ENCODE data around the gene MYADML2. TPM values are rescaled to one million over a fixed set of nuclear protein-coding genes. Genes with fewer than 3 reads are reported as not detected.
"Not testable (repeated sequence)": the region's sequence is repeated elsewhere in the genome, so short reads cannot be mapped to it uniquely, and the experiment has no call there.

Gene MYADML2
- total RNA-seq, 1 experiment from 2014 or later, result not detected

GRCh38 chr17:81983011-81983638 is 36.1 kb upstream of the MYADML2 start:
- H3K36me3 ChIP-seq (ENCODE audit: insufficient read depth, low read length, poor library complexity, severe bottlenecking), result no peaks in the 10 kb centered on the region
- intact Hi-C loops (cut with micrococcal nuclease; ENCODE audit: unreplicated experiment), result no loop called here
- BruUV-seq (replicated peaks), result no TSS peak
- ChIA-PET CTCF (no interaction called here), POLR2A (ENCODE audit: low non-redundant PET) (no interaction called here)
- H3K4me1 ChIP-seq (ENCODE audit: insufficient read depth, low read length, poor library complexity, severe bottlenecking), result peaks cover 5% of the 10 kb centered on the region
- no peak for DNase-seq (ENCODE audit: low spot score)
- H3K4me3 ChIP-seq (ENCODE audit: low read depth, low read length, poor library complexity, severe bottlenecking), result no peak overlapping the region
- no peaks in the 10 kb centered on the region for H3K9me3 ChIP-seq (ENCODE audit: low read depth, low read length, poor library complexity, severe bottlenecking)
- no peaks in the 10 kb centered on the region for H3K27me3 ChIP-seq (replicated peaks; ENCODE audit: insufficient read depth, low read depth, low read length, poor library complexity)
- H3K27ac ChIP-seq (ENCODE audit: low read depth, low read length, poor library complexity, severe bottlenecking), result no peak overlapping the region
- TF ChIP-seq EZH2 (IDR thresholded peaks at IDR 0.05; ENCODE audit: borderline replicate concordance, low read depth, low read length, poor library complexity, severe bottlenecking) (no peak), CTCF (conservative IDR thresholded peaks at IDR 0.05; ENCODE audit: low read depth, low read length) (no peak)

GRCh38 chr17:81981511-81981910 is 34.5 kb upstream of the MYADML2 start:
- intact Hi-C loops (cut with micrococcal nuclease; ENCODE audit: unreplicated experiment); H3K27ac ChIP-seq (ENCODE audit: low read depth, low read length, poor library complexity, severe bottlenecking); H3K27me3 ChIP-seq (replicated peaks; ENCODE audit: insufficient read depth, low read depth, low read length, poor library complexity); BruUV-seq (replicated peaks); POLR2A ChIA-PET (ENCODE audit: low non-redundant PET); H3K4me3 ChIP-seq (ENCODE audit: low read depth, low read length, poor library complexity, severe bottlenecking); H3K4me1 ChIP-seq (ENCODE audit: insufficient read depth, low read length, poor library complexity, severe bottlenecking); H3K9me3 ChIP-seq (ENCODE audit: low read depth, low read length, poor library complexity, severe bottlenecking); H3K36me3 ChIP-seq (ENCODE audit: insufficient read depth, low read length, poor library complexity, severe bottlenecking); DNase-seq (ENCODE audit: low spot score); CTCF ChIA-PET: not testable (repeated sequence)

- TF ChIP-seq EZH2 (IDR thresholded peaks at IDR 0.05; ENCODE audit: borderline replicate concordance, low read depth, low read length, poor library complexity, severe bottlenecking), result no peak
- TF ChIP-seq CTCF (conservative IDR thresholded peaks at IDR 0.05; ENCODE audit: low read depth, low read length), result no peak
- no TSS peak for BruUV-seq (replicated peaks)
Observed at GRCh38 chr17:81980707-81981343, 33.8 kb upstream of the MYADML2 start.

GRCh38 chr17:81980122-81980521 is 33.1 kb upstream of the MYADML2 start:
- TF ChIP-seq EZH2 (IDR thresholded peaks at IDR 0.05; ENCODE audit: borderline replicate concordance, low read depth, low read length, poor library complexity, severe bottlenecking) (no peak), CTCF (conservative IDR thresholded peaks at IDR 0.05; ENCODE audit: low read depth, low read length) (no peak)
- Histone ChIP-seq H3K4me1 (ENCODE audit: insufficient read depth, low read length, poor library complexity, severe bottlenecking) (peaks cover 5% of the 10 kb centered on the region), H3K36me3 (ENCODE audit: insufficient read depth, low read length, poor library complexity, severe bottlenecking) (no peaks in the 10 kb centered on the region), H3K27ac (ENCODE audit: low read depth, low read length, poor library complexity, severe bottlenecking) (no peak overlapping the region), H3K27me3 (replicated peaks; ENCODE audit: insufficient read depth, low read depth, low read length, poor library complexity) (no peaks in the 10 kb centered on the region), H3K9me3 (ENCODE audit: low read depth, low read length, poor library complexity, severe bottlenecking) (no peaks in the 10 kb centered on the region), H3K4me3 (ENCODE audit: low read depth, low read length, poor library complexity, severe bottlenecking) (no peak overlapping the region)
- no peak for DNase-seq (ENCODE audit: low spot score)
- ChIA-PET POLR2A (ENCODE audit: low non-redundant PET) (no interaction called here), CTCF (no interaction called here)
- intact Hi-C loops (cut with micrococcal nuclease; ENCODE audit: unreplicated experiment), result no loop called here
- BruUV-seq (replicated peaks), result no TSS peak

More at GRCh38 chr17:81980707-81981343, 33.8 kb upstream of the MYADML2 start:
- Histone ChIP-seq H3K4me3 (ENCODE audit: low read depth, low read length, poor library complexity, severe bottlenecking) (no peak overlapping the region), H3K27me3 (replicated peaks; ENCODE audit: insufficient read depth, low read depth, low read length, poor library complexity) (no peaks in the 10 kb centered on the region), H3K4me1 (ENCODE audit: insufficient read depth, low read length, poor library complexity, severe bottlenecking) (peaks cover 5% of the 10 kb centered on the region), H3K27ac (ENCODE audit: low read depth, low read length, poor library complexity, severe bottlenecking) (no peak overlapping the region), H3K9me3 (ENCODE audit: low read depth, low read length, poor library complexity, severe bottlenecking) (no peaks in the 10 kb centered on the region), H3K36me3 (ENCODE audit: insufficient read depth, low read length, poor library complexity, severe bottlenecking) (no peaks in the 10 kb centered on the region)
- POLR2A ChIA-PET (ENCODE audit: low non-redundant PET), result no interaction called here
- intact Hi-C loops (cut with micrococcal nuclease; ENCODE audit: unreplicated experiment), result no loop called here
- CTCF ChIA-PET, result no interaction called here
- DNase-seq (ENCODE audit: low spot score), result no peak
